Astrocyte (in vitro differentiated cells and primary cell): ENCODE results near the gene ZNF808.

ENCODE experiments used
- EZH2 ChIP-seq: IDR thresholded peaks from 2 replicates; pipeline ENCODE4 v1.6.1; 2012; ENCODE audit warnings: mild to moderate bottlenecking, low read length, inconsistent platforms; ENCODE audit not compliant: insufficient read depth
- TF ChIP-seq, protein P1 (sequence below): IDR thresholded peaks from 2 replicates; pipeline ENCODE4 v1.5.1; 2011; ENCODE audit warnings: low read depth, mild to moderate bottlenecking, inconsistent platforms, low read length, moderate library complexity; ENCODE audit not compliant: insufficient read depth

DNA sequence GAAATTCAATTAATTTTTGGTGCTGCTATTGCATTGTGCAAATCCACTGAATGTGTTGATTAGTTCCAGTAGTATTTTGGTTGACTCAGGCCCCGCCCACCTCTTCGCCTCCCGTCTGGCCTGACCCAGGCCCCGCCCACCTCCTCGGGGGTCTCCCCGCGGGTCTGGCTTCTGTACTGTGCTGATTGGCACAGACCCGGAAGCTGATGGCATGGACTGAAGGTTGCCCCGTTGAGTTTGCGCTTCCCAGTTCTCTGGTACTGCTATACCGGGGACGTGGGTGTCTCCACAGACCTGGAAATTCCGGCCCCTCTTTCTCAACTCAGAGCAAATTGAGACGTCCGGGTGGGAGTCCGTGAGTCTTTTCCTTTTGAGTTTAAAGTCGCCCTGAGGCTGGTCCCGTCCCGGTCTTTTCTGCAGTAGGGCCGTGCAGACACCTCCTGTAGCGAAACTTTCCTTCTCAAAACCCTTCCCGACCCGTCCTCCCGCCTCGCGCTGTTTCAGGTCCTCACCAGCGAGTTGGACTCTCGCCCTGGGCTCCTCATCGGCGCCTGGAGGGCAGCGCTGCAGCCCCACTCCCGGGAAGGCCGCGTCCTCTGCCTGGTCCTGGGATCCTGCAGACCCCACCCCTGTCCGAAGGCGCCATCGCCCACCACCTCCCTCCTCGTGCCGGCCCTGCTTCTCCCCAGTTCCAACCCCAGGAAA, 57.4 kb downstream of the ZNF808 start:
- TF ChIP-seq, protein P1, sequence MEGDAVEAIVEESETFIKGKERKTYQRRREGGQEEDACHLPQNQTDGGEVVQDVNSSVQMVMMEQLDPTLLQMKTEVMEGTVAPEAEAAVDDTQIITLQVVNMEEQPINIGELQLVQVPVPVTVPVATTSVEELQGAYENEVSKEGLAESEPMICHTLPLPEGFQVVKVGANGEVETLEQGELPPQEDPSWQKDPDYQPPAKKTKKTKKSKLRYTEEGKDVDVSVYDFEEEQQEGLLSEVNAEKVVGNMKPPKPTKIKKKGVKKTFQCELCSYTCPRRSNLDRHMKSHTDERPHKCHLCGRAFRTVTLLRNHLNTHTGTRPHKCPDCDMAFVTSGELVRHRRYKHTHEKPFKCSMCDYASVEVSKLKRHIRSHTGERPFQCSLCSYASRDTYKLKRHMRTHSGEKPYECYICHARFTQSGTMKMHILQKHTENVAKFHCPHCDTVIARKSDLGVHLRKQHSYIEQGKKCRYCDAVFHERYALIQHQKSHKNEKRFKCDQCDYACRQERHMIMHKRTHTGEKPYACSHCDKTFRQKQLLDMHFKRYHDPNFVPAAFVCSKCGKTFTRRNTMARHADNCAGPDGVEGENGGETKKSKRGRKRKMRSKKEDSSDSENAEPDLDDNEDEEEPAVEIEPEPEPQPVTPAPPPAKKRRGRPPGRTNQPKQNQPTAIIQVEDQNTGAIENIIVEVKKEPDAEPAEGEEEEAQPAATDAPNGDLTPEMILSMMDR = no peak
- TF ChIP-seq EZH2 = no peak
